CD4-positive, alpha-beta T cell (primary cell): ENCODE data around the gene IGSF23. TPM values are rescaled to one million over a fixed set of nuclear protein-coding genes. Genes with fewer than 3 reads are reported as not detected.
A peak's percentile ranks its signal among the peaks of the same experiment; 100 is the strongest.

Source experiments
- ATAC-seq: fragments of 200-7000 bp; cut with Tn5 transposase; one replicate; pipeline ENCODE4 v1.10.0; 2022; ENCODE audit warnings: mild to moderate bottlenecking; ENCODE audit not compliant: poor library complexity
- CTCF ChIA-PET: fragments of 350-600 bp; sonication (Branson Sonifier 250); formaldehyde crosslinking; loops from one replicate; lab custom pipeline; 2021; ENCODE audit warnings: antibody characterized with exemption, inconsistent platforms; lab: Charles Lee
- POLR2A ChIA-PET: fragments of 350-600 bp; sonication (Branson Sonifier 250); formaldehyde crosslinking; loops from one replicate; lab custom pipeline; 2021; ENCODE audit warnings: antibody characterized with exemption, inconsistent platforms; lab: Charles Lee
- DNase-seq, 14 experiments: peaks; one replicate each; pipeline ENCODE4 v3.0.0-alpha.2; 2013 to 2020; ENCODE audit warnings: mixed read lengths in 2 of 14
- H3K27ac ChIP-seq, 2 donors: one replicate each; pipeline versions ENCODE4 v1.5.1 to v1.7.0; 2013; ENCODE audit warnings: low read length in 2 of 2, low read depth in 1 of 2, mild to moderate bottlenecking in 1 of 2
- H3K27me3 ChIP-seq, 2 experiments: 1 replicate in 1 of 2; 2 replicates in 1 of 2; pipeline versions ENCODE4 v1.6.1 to v1.7.0; 2013; ENCODE audit warnings: low read length in 2 of 2, control low read depth in 1 of 2, mild to moderate bottlenecking in 1 of 2, moderate library complexity in 1 of 2; ENCODE audit not compliant: insufficient read depth in 2 of 2, control insufficient read depth in 1 of 2
- H3K36me3 ChIP-seq: one replicate; pipeline ENCODE4 v1.6.1; 2013; ENCODE audit warnings: low read length, control low read depth; ENCODE audit not compliant: insufficient read depth
- H3K4me1 ChIP-seq: one replicate; pipeline ENCODE4 v1.6.1; 2013; ENCODE audit warnings: low read length, control low read depth; ENCODE audit not compliant: insufficient read depth
- H3K4me3 ChIP-seq: one replicate; pipeline ENCODE4 v1.5.1; 2013; ENCODE audit warnings: mild to moderate bottlenecking, low read length, moderate library complexity
- H3K9me3 ChIP-seq, 2 experiments: 1 replicate in 1 of 2; 2 replicates in 1 of 2; pipeline versions ENCODE4 v1.6.1 to v1.7.0; 2013; ENCODE audit warnings: low read length in 2 of 2, mild to moderate bottlenecking in 2 of 2, control low read depth in 1 of 2, moderate library complexity in 1 of 2; ENCODE audit not compliant: control insufficient read depth in 1 of 2, insufficient read depth in 1 of 2
- H3K27ac Mint-ChIP-seq: one replicate; pipeline ENCODE4 v1.8.0; 2020; ENCODE audit warnings: mixed read lengths
- H3K27me3 Mint-ChIP-seq: one replicate; pipeline ENCODE4 v1.8.0; 2021; ENCODE audit warnings: mixed read lengths
- H3K36me3 Mint-ChIP-seq: one replicate; pipeline ENCODE4 v1.8.0; 2021; ENCODE audit warnings: low read depth, mixed read lengths
- H3K4me1 Mint-ChIP-seq: one replicate; pipeline ENCODE4 v1.8.0; 2021; ENCODE audit warnings: low read depth, mixed read lengths
- H3K4me3 Mint-ChIP-seq: one replicate; pipeline ENCODE4 v1.8.0; 2020; ENCODE audit warnings: mild to moderate bottlenecking, mixed read lengths
- H3K9me3 Mint-ChIP-seq: one replicate; pipeline ENCODE4 v1.8.0; 2020; ENCODE audit warnings: mixed read lengths
- CTCF ChIP-seq: fragments of 200-600 bp; IDR thresholded peaks from one replicate; pipeline ENCODE4 v1.8.0; 2022; ENCODE audit warnings: antibody characterized with exemption, mild to moderate bottlenecking
- intact Hi-C, 2 experiments: fragments of 100-400 bp; cut with DNase I in 1 of 2; cut with micrococcal nuclease in 1 of 2; formaldehyde crosslinking; loops; one replicate each; pipeline versions ENCODE4 v1.15.1 to v1.9.0; 2023 to 2025; cut with DNase I, micrococcal nuclease
- total RNA-seq, 174 experiments: library from RNA in 2 of 174; stranded (reverse) in 2 of 174; gene quantifications; one replicate each; pipeline ENCODE4 v1.2.3 and lab custom pipeline; 2021 to 2026

The IGSF23 gene
- total RNA-seq, 2 experiments from 2014 or later, result not detected

- Histone ChIP-seq H3K9me3 (no peaks in the 10 kb centered on the region), H3K27me3 (no peaks in the 10 kb centered on the region), H3K27ac (no peak overlapping the region), H3K4me3 (no peak overlapping the region), H3K36me3 (no peaks in the 10 kb centered on the region), H3K4me1 (peaks cover 12% of the 10 kb centered on the region)
- ChIA-PET CTCF (interaction anchor here (0.8 to 2.7 kb wide), 2 partner anchors 70 to 117 kb away, joined by 5 to 12 read pairs; no protein-coding TSS in a partner anchor), POLR2A (interaction anchor here (1.0 kb wide), 1 partner anchor 117 kb away, joined by 7 read pairs; no protein-coding TSS in a partner anchor)
- Mint-ChIP-seq H3K36me3 (no peaks in the 10 kb centered on the region), H3K4me3 (no peak overlapping the region), H3K4me1 (peaks cover 7% of the 10 kb centered on the region), H3K27me3 (no peaks in the 10 kb centered on the region), H3K9me3 (no peaks in the 10 kb centered on the region), H3K27ac (no peak overlapping the region)
- peak; percentile 54 to 87 (median 66) for DNase-seq
- intact Hi-C loops, result no loop called here
- peak; percentile 96 for ATAC-seq
- peak; percentile 43 for TF ChIP-seq CTCF
Measured at GRCh38 chr19:44653977-44654774, 40.8 kb downstream of the IGSF23 start.

- ATAC-seq, result peak; percentile 61
- H3K27ac ChIP-seq, result no peak overlapping the region
- H3K36me3 Mint-ChIP-seq, result no peaks in the 10 kb centered on the region
- peak; percentile 47 to 78 (median 58) for DNase-seq
- intact Hi-C loops, result loop anchor here (1.0 to 5.0 kb wide), 3 partner anchors 70 to 445 kb away; partner anchors contain the start of gene ZNF227 (in 1 of the 2)
- TF ChIP-seq CTCF, result peak; percentile 88
- no peak overlapping the region for H3K27ac Mint-ChIP-seq
- no peaks in the 10 kb centered on the region for H3K27me3 ChIP-seq
- peaks cover 7% of the 10 kb centered on the region for H3K4me1 Mint-ChIP-seq
- POLR2A ChIA-PET, result no interaction called here
- H3K4me3 Mint-ChIP-seq, result no peak overlapping the region
- CTCF ChIA-PET, result interaction anchor here (1.0 kb wide), 2 partner anchors 87 to 113 kb away, joined by 3 to 4 read pairs; no protein-coding TSS in a partner anchor
- no peaks in the 10 kb centered on the region for H3K9me3 ChIP-seq
- H3K27me3 Mint-ChIP-seq, result no peaks in the 10 kb centered on the region
- no peak overlapping the region for H3K4me3 ChIP-seq
- H3K36me3 ChIP-seq, result no peaks in the 10 kb centered on the region
- H3K4me1 ChIP-seq, result peaks cover 12% of the 10 kb centered on the region
- H3K9me3 Mint-ChIP-seq, result no peaks in the 10 kb centered on the region
Measured at GRCh38 chr19:44657211-44657921, 44.0 kb downstream of the IGSF23 start.

- no peak overlapping the region for H3K27ac ChIP-seq
- H3K27me3 ChIP-seq, result no peaks in the 10 kb centered on the region
- ChIA-PET CTCF (interaction anchor here (0.5 kb wide), 1 partner anchor 299 kb away, joined by 4 read pairs; no protein-coding TSS in a partner anchor), POLR2A (no interaction called here)
- intact Hi-C loops, result loop anchor here in 1 of 2 experiments (2.0 to 5.0 kb wide), 3 partner anchors 71 to 446 kb away; partner anchors contain the start of gene ZNF227
- H3K9me3 ChIP-seq, result no peaks in the 10 kb centered on the region
- Mint-ChIP-seq H3K27me3 (no peaks in the 10 kb centered on the region), H3K4me1 (peaks cover 7% of the 10 kb centered on the region), H3K27ac (no peak overlapping the region), H3K4me3 (no peak overlapping the region), H3K36me3 (no peaks in the 10 kb centered on the region), H3K9me3 (no peaks in the 10 kb centered on the region)
- DNase-seq (no peak), ATAC-seq (no peak)
- peaks cover 12% of the 10 kb centered on the region for H3K4me1 ChIP-seq
- H3K4me3 ChIP-seq, result no peak overlapping the region
- no peaks in the 10 kb centered on the region for H3K36me3 ChIP-seq
- no peak for TF ChIP-seq CTCF
Measured at GRCh38 chr19:44658069-44658733, 44.8 kb downstream of the IGSF23 start.
